G401 (cell line): ENCODE measurements around the gene LIPG. TPM values are rescaled to one million over a fixed set of nuclear protein-coding genes. Genes with fewer than 3 reads are reported as not detected.
"Not testable (repeated sequence)": the region's sequence is repeated elsewhere in the genome, so short reads cannot be mapped to it uniquely, and the experiment has no call there.

Experiments used
- DNase-seq: peaks from one replicate; pipeline ENCODE4 v3.0.0-alpha.2; 2015; ENCODE audit warnings: low spot score
- in situ Hi-C: cut with HindIII; loops from 2 replicates; pipeline ENCODE4 v1.10.0; 2016; ENCODE audit warnings: low sequenced_read_pairs, mixed read lengths
- total RNA-seq: library from RNA; depleted of rRNA; stranded (reverse); fragments of >200 nt; shearing (Covaris generic); gene quantifications from 2 replicates; pipeline ENCODE4 v1.2.3, GENCODE V29; 2014; rRNA removed

LIPG gene
- total RNA-seq: 9.0 and 15.0 TPM in 2 replicates

- DNase-seq: peak; percentile 29
- in situ Hi-C loops: no loop called here
Observed at GRCh38 chr18:49561289-49562193, at the start of gene LIPG. TSS of gene LIPG (plus strand) at chr18:49562057. CDS start at chr18:49562309, 252 bp downstream.

DNA sequence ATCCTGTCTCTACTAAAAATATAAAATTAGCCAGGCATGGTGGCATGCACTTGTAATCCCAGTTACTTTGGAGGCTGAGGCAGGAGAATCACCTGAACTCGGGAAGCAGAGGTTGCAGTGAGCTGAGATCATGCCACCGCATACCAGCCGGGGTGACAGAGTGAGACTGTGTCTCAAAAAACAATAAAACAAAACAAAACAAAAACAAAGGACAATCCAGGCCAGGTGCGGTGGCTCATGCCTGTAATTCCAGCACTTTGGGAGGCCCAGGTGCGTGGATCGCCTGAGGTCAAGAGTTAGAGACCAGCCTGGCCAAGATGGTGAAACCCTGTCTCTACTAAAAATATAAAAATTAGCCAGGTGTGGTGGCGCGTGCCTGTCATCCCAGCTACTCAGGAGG is 49.0 kb upstream of the LIPG start:
- DNase-seq, in situ Hi-C loops: not testable (repeated sequence)

DNA sequence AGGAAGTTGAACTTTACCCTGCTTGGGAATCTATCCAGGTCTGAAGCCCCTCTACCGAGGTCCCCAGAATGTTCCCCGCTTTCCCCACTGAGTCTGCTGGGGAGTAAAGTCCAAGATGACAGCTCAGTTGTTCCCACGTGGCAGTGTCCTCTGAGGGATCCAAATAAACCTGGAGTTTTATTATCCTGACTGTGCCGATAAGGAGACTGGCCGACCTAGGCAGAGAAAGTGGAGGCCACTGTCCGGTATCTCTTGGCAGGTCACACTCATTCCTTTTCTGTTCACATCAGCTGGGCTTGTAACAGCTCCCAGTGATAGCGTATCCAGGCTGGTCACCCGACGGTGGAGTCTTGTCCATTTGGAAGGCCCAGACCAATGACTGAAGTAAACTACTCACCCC is 47.3 kb upstream of the LIPG start:
- in situ Hi-C loops: no loop called here

DNA sequence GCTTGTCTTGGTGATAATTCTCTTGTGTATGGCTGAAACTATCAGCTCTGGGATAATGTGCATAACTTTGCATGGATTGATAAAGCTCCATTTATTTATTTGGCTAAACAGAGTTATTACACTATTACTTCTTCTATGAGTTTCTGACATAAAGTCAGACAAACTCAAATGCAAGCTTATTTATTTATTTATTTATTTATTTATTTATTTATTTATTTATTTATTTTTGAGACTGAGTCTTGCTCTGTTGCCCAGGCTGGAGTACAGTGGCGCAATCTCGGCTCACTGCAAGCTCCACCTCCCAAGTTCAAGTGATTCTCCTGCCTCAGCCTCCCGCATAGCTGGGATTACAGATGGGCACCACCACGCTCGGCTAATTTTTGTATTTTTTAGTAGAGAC is 46.9 kb upstream of the LIPG start:
- in situ Hi-C loops: not testable (repeated sequence)

More for the DNA sequence above, 47.3 kb upstream of the LIPG start:
- DNase-seq: no peak

GRCh38 chr18:49515516-49515915 is 46.3 kb upstream of the LIPG start:
- no peak for DNase-seq
- in situ Hi-C loops: no loop called here

More for the DNA sequence above, 46.9 kb upstream of the LIPG start:
- DNase-seq: not testable (repeated sequence)

GRCh38 chr18:49517483-49517882 is 44.4 kb upstream of the LIPG start:
- in situ Hi-C loops: no loop called here
- DNase-seq: no peak

DNA sequence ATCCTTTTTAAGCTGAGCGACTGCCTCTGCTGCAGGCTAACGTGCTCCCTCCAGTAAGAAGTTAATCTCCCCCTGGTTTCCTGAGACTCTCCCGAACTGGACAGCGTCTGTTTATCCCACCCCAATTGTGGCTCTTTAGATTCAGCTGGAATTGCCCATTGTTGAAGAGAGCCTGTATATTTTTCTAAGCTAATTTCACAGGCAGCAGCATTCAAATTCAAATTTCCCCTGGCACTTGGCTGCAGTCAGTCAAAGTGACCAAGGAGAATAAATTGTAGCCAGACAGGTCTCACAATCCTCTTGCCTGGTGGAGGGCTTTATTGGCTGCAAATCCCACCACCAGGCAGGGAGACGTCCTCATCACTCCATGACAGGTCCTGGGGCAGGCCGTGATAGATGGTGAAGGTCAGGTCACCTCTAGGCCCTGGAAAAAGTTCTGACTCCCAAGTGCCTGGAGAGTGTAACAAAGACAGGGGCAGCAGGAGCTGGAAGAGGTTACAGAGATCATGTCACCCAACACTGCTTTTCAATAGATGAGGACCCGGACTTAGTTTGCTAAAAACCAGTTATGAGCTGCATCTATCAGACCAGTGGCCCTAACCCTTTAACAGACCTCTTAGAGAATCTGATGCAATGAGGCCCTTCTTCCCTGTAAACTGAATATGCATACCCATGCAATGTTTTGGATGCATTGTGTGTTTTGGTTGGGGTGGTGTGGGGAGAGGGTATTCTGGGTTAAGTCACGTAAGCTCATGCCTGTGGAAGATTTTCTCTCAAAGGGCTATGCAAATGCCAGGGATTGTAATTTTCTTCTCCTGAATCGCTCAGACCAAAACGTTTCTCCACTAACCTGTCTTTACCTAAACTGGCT is 42.5 kb upstream of the LIPG start:
- no peak for DNase-seq
- in situ Hi-C loops: no loop called here

DNA sequence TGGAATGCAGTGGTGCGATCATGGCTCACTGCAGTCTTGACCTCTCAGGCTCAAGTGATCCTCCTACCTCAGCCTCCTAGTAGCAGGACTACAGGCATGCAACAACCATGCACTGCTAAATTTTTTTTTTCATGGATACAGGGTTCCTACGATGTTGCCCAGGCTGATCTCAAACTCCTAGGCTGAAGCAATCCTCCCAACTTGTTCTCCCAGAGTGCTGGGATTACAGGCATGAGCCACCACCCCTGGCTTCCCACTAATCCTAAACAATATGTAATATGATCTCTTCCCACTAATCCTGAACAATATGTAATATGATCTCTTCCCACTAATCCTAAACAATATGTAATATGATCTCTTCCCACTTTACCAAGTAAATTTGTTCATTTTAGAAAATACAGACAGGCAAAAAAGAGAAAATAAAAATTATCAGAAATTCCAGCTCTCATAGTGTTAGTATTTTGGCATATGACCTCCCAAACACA is 41.2 kb upstream of the LIPG start:
- in situ Hi-C loops: no loop called here
- no peak for DNase-seq

GRCh38 chr18:49521216-49521835 is 40.5 kb upstream of the LIPG start:
- DNase-seq: no peak
- in situ Hi-C loops: no loop called here

DNA sequence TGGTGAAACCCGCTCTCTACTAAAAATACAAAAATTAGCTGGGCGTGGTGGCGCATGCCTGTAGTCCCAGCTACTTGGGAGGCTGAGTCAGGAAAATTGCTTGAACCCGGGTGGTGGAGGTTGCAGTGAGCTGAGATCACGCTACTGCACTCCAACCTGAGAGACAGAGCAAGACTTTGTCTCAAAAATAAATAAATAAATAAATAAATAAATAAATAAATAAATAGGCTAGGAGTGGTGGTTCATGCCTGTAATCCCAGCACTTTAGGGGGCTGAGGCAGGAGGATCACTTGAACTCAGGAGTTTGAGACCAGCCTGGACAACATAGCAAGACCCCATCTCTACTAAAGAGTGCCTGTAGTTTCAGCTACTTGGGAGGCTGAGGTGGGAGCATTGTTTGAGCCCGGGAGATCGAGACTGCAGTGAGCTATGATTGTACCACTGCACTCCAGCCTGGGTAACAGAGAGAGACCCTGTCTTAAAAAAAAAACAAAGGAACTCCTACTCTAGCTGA is 38.2 kb upstream of the LIPG start:
- in situ Hi-C loops, DNase-seq: not testable (repeated sequence)

DNA sequence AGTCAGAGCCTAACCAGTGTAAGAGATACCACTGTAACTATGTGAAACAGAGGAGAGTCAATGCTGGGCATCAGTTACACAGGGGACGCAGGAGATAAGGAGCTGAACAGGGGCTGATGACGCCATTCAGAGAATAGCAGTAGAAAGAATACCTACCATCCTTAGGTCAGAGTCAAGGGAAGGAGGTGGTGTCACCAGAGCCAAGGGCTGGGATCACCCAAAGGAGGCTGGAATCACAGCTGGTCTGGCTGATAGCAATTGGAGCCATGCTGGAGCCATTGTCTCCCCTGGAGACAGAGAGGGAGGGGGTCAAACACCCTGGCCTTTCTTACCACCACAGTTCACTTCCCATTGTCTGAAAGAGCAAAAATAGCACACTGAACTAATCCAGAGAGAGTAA is 37.5 kb upstream of the LIPG start:
- no peak for DNase-seq
- in situ Hi-C loops: no loop called here

DNA sequence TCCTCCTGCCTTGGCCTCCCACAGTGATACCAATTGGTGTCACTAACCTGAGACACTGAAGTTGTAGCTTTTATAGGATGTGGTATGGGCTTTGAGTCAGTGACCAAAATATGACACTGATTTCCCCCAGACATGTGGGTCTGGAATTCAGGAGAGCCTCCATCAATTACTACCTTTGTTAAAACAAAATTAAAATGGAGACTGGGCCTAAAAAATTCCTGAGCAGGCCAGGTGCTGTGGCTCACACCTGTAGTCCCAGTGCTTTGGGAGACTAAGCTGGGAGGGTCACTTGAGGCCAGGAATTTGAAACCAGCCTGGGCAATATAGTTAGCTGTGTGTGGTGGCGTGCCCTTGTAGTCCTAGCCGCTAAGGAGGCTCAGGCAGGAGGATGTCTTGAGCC is 36.9 kb upstream of the LIPG start:
- DNase-seq: no peak
- in situ Hi-C loops: no loop called here

DNA sequence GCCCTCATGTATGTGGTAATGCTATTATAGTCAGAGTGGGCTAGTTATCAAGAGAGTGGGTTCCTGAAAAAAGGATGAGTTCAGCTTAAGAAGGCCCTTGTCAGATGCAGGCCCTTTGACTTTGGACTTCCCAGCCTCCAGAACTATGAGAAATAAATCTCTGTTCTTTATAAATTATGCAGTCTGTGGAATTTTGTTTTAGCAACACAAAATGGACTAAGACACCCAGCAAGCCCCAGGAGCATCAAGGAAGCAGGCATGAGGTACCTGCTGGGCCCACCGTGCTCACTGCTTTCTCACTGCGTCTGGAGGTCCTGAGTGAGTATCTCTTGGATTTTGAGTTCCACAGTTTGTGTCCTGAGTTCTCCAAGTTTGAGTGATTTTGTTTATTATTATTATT is 35.9 kb upstream of the LIPG start:
- in situ Hi-C loops: no loop called here
- no peak for DNase-seq

DNA sequence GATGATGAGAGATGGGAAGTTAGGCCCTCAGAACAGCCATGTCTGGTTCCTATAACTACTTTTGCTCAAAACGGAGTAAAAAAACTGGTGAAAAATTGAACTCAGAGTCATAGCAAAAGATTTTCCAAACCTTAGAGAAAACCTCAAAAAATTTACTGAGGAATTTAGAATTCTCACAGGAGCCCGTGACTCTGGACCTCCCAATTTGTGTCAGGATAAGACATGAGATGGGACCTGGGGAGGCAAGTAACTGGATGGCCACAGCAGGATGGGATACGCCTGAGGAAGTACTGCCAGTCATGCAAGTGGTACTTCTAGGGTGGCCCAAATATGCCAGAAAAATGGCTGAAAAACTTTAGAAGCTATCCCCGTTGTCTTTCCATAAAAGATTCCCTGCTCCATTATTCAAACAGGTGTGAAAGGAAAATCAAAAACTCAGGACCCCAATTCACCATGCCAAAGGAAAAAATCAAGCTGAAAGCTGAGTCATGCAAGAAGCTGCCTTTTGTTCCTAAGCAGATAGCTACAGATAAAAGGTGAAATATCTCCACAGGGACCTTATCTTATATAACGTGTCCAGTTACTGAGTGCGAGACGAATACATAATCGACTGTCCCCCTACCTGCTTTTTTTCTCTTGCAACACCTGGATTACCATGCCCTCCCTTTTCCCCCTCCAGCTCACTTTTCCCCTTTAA is 34.1 kb upstream of the LIPG start:
- in situ Hi-C loops: no loop called here

GRCh38 chr18:49529596-49529995 is 32.3 kb upstream of the LIPG start:
- in situ Hi-C loops: no loop called here
- no peak for DNase-seq

More for the DNA sequence above, 34.1 kb upstream of the LIPG start:
- DNase-seq: no peak

DNA sequence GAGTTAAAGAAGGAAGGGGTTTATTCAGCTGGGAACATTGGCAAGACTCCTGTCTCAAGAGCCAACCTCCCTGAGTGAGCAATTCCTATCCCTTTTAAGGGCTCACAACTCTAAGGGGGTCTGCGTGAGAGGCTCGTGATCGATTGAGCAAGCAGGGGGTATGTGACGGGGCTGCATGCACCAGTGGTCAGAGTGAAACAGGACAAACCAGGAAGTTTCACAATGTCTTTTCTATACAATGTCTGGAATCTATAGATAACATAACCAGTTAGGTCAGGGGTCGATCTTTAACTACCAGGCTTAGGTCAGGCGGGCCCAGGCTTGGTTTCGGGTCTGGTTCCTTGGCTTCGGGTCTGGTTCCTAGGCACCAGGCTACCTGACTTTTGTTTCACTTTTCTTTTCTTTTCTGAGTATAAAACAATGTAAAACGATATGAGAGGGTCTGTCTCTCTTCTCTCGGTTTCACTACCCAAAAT is 30.1 kb upstream of the LIPG start:
- DNase-seq: no peak
- in situ Hi-C loops: no loop called here

GRCh38 chr18:49534846-49535601 is 26.8 kb upstream of the LIPG start:
- no peak for DNase-seq
- in situ Hi-C loops: no loop called here
